Activated naive CD4-positive, alpha-beta T cell treated with anti-CD3 and anti-CD28 coated beads, Interleukin-2, amount 50 U/mL, for 16 hours (primary cell): ENCODE results near the gene HSPB7.
A peak's percentile ranks its signal among the peaks of the same experiment; 100 is the strongest.

Experiments
- DNase-seq: peaks from one replicate; pipeline ENCODE4 v3.0.0-alpha.2; 2020

HSPB7 gene

DNA sequence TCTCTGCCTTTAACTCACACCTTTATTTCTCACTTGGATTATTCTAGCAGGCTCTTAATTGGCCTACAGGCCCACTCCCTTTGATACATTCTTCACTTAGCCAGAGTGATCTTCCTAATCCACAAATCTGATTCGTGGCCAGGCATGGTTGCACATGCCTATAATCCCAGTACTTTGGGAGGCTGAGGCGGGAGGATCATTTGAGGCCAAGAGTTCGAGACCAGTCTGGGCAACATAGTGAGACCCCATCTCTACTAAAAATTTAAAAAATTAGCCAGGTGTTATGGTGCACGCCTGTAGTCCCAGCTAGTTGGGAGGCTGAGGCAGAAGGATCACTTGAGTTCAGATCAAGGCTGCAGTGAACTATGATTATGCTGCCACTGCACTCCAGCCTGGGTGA is 44.1 kb downstream of the HSPB7 start:
- no peak for DNase-seq

DNA sequence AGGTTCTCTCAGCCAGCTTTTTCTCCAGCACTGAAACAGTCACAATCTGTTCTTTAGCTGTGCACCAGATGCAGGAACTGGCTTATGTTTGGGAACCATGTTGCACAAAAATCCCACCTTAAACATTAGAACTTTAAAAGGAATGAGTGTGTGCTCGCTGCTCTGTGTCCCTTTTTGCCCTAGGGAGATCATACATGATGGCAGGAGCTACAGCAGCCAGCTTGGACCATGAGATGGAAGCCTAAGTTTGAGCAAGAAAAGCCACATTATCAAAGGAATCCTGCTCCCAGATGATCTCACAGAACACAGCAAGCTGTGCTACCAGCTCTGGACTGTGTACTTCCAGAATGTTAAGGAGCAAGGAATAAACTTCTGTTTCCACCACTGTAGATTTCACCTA is 45.4 kb downstream of the HSPB7 start:
- no peak for DNase-seq

DNA sequence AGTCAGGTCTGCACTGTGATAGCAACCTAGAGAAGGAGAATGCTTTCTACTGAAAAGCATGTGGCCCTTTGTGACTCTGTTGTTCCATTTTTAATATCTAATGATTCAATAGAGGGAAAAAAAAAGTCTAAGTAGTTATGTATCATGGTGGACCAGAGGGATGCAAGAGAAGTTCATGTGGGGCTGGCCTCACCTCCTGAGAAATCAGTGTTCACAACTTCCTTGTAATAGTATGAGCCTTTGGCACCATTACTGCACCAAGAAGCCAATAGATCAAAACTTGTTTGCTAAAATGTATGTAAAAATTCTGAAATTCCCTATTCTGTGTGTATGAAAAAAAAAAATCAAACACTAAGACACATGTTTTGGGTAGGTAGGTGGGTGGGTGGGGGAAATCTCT is 46.9 kb downstream of the HSPB7 start:
- DNase-seq = no peak

DNA sequence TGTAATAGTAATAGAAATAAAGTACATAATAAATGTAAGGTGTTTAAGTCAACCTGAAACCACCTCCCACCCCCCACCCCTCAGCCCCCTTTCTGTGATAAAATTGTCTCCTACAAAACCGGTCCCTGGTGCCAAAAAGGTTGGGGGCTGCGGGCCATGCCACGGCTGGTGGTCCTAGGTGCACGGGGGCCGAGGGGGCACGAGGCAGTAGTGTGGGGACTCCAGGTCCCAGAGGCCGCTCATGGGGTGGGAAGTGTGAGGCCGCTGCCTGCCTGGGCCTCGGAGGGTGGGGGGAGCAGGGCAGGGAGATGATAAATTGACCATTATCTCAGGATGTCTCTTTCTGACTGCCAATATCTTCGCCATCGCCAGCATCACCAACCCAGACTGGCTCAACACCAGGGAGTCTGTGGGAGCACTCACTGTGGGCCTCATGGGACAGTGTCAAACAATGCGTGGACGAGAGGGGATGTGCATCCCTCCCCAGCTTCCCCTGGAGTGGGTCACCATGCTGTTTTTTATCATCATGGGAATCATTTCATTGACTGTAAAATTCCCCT is 48.4 kb downstream of the HSPB7 start:
- DNase-seq = no peak

DNA sequence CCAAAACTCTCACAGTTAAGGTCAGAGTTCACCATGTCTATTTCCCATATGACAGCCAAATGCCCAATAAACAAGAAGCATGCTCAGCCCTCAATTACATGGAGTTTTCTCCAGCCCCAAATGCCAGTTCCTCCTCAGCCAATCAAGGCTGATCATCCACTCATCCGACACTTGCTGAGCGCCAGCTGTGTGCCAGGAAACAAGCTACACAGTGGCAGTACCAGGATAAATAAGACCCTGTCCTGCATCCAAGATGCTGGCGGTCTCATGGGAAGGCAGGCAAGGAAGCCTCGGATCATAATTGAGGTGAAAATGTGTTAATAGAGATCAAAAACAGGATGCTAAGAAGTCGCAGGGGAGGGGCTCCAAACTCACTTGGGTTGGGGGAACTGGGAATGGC is 49.7 kb downstream of the HSPB7 start:
- DNase-seq = no peak

DNA sequence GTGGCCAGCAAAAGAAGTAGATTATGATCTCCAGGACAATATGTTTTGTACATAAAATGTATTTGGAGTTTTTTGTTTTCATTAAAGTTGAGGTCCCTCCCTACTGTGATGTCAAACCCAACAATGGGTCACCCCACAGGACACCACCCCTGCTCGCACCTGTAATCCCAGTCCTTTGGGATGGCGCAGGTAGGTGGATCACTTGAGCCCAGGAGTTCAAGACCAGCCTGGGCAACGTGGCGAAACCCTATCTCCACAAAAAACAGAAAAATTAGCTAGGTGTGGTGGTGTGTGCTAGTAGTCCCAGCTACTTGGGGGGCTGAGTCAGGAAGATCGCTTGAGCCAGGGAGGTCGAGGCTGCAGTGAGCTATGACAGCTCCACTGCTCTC is 50.9 kb downstream of the HSPB7 start:
- no peak for DNase-seq

DNA sequence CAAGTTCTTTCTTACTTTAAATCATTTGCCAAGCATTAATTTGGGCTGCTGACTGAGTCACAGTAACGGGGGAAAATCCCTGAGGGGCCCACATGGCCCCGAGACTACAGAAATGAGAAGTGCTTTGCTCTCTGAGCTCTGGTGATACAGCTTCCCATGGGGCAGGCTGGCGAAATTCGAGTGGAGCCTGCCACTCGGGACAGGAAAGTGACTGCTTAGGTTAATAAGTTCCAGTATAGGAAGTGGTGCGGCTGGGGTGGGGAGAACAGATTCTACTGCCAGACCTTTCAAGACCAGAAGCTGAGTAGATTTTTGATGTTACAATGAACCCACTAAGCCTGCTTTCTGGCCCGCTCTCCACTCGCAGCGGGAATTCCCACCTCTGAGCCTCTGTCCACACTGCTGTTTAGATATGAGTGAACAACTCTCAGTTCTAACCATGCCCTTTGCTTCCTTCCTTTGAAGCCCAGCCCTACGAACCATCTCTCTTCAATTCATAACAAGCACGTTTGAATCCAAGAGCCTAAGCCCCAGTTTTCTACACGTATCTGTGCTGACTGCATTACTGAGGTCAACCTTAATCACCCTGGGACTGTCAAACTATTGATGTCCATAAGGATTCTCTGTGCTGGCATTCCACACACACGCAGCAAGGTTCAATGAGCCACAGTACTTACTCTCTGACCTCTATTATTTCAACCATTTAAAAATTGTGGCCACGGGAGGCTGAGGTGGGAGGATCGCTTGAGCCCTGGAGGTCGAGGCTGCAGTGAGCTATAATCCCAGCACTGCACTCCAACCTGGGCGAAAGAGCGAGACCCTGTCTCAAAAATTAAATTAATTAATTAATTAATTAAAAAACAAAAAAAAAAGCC is 51.5 kb downstream of the HSPB7 start:
- peak; percentile 84 for DNase-seq

DNA sequence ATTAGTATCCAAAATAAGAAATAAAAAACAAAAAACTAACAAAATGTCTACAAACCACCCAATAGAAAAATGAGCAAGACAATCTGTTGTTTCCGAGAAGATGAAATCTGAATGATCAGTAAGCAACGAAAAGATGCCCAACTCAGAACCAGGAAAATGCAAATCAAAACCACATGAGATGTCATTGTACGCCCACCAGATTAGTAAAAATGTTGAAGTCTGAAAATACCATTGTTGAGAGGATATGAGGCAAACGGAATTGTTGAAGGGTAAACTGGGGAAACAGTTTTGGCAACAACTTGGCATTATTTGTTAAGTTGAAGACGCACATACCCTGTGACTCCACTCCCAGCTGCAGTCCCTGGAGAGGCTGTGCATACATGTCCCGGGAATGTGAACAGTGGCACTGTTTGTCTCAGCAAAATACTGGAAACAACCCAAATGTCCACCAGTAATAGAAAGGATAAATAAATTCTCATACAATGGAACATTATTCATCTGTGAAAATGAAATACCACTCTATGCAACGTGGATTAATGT is 52.5 kb downstream of the HSPB7 start:
- no peak for DNase-seq
